HepG2 (cell line): ENCODE measurements around the gene SFXN5. TPM values are rescaled to one million over a fixed set of nuclear protein-coding genes. Genes with fewer than 3 reads are reported as not detected.

Experiments used
- CHD2 ChIP-seq: IDR thresholded peaks from 2 replicates; pipeline ENCODE4 v1.6.1; 2011; ENCODE audit warnings: low read depth, low read length, improper control_type of control experiment
- IRX3 ChIP-seq: sonication (generic); formaldehyde crosslinking; IDR thresholded peaks from 2 replicates; pipeline ENCODE4 v1.8.1; 2023; ENCODE audit warnings: mild to moderate bottlenecking, low read depth, missing genetic modification reagents, borderline replicate concordance
- ISL2 ChIP-seq: sonication (generic); formaldehyde crosslinking; IDR thresholded peaks from 2 replicates; pipeline ENCODE4 v1.5.0; 2020; ENCODE audit warnings: missing genetic modification reagents
- MAFG ChIP-seq: sonication (generic); formaldehyde crosslinking; IDR thresholded peaks from 2 replicates; pipeline ENCODE4 v1.5.1; 2020; ENCODE audit warnings: mild to moderate bottlenecking, missing genetic modification reagents
- NCOA1 ChIP-seq: sonication (generic); formaldehyde crosslinking; IDR thresholded peaks from 2 replicates; pipeline ENCODE4 v1.9.0; 2021; ENCODE audit warnings: missing genetic modification reagents
- NFIB ChIP-seq: sonication (generic); formaldehyde crosslinking; IDR thresholded peaks from 2 replicates; pipeline ENCODE4 v1.9.0; 2021; ENCODE audit warnings: missing genetic modification reagents, mild to moderate bottlenecking, borderline replicate concordance
- NR2F2 ChIP-seq: IDR thresholded peaks from 2 replicates; pipeline ENCODE4 v1.6.1; 2012; ENCODE audit warnings: low read depth, inconsistent platforms, borderline replicate concordance
- SMC3 ChIP-seq: IDR thresholded peaks from 2 replicates; pipeline ENCODE4 v1.6.1; 2011; ENCODE audit warnings: low read length, improper control_type of control experiment
- TBX3 ChIP-seq: fragments of 450-650 bp; IDR thresholded peaks from 2 replicates; pipeline ENCODE4 v1.6.1; 2017; ENCODE audit warnings: antibody characterized with exemption, mild to moderate bottlenecking, inconsistent platforms, borderline replicate concordance
- ZBTB7B ChIP-seq: sonication (generic); formaldehyde crosslinking; IDR thresholded peaks from 2 replicates; pipeline ENCODE4 v1.4.0; 2020; ENCODE audit warnings: missing genetic modification reagents
- ZNF570 ChIP-seq: sonication (generic); formaldehyde crosslinking; IDR thresholded peaks from 2 replicates; pipeline ENCODE4 v1.4.0; 2020; ENCODE audit warnings: mild to moderate bottlenecking, missing genetic modification reagents, borderline replicate concordance
- ZNF609 ChIP-seq: sonication (generic); formaldehyde crosslinking; IDR thresholded peaks from 2 replicates; pipeline ENCODE4 v1.4.0; 2020; ENCODE audit warnings: mild to moderate bottlenecking, missing genetic modification reagents, borderline replicate concordance
- ZNF614 ChIP-seq: IDR thresholded peaks from 2 replicates; pipeline ENCODE4 v1.6.1; 2018; ENCODE audit warnings: missing biosample characterization, missing genetic modification reagents, inconsistent platforms, borderline replicate concordance
- ZNF674 ChIP-seq: sonication (generic); formaldehyde crosslinking; IDR thresholded peaks from 2 replicates; pipeline ENCODE4 v1.5.0; 2020; ENCODE audit warnings: low read depth, mild to moderate bottlenecking, missing genetic modification reagents
- ZNF687 ChIP-seq: sonication (generic); formaldehyde crosslinking; IDR thresholded peaks from 2 replicates; pipeline ENCODE4 v1.5.1; 2020; ENCODE audit warnings: mild to moderate bottlenecking, missing genetic modification reagents, moderate library complexity
- ZNF766 ChIP-seq: sonication (generic); formaldehyde crosslinking; IDR thresholded peaks from 2 replicates; pipeline ENCODE4 v1.5.0; 2020; ENCODE audit warnings: missing genetic modification reagents, borderline replicate concordance
- ZSCAN21 ChIP-seq: sonication (generic); formaldehyde crosslinking; IDR thresholded peaks from 2 replicates; pipeline ENCODE4 v1.8.0; 2022; ENCODE audit warnings: mild to moderate bottlenecking, missing genetic modification reagents, moderate library complexity, borderline replicate concordance
- polyA plus RNA-seq, 8 experiments: library from polyadenylated mRNA; depleted of rRNA in 3 of 8; stranded (reverse) in 7 of 8; unstranded in 1 of 8; fragments of >200 nt; fragmentation: Illumina TruSeq in 4 of 8; extraction: Trizol in 4 of 8; gene quantifications; 2 replicates each; pipeline versions ENCODE4 v1.2.1 to v1.2.3, GENCODE V29; 2011 to 2016; ENCODE audit warnings: low read depth in 4 of 8, missing spikeins in 1 of 8, mixed read lengths in 1 of 8; ENCODE audit not compliant: insufficient read depth in 1 of 8
- total RNA-seq, 5 experiments: library from RNA; depleted of rRNA; stranded (reverse); fragments of >200 nt; fragmentation: Illumina TruSeq; extraction: Trizol; gene quantifications; 2 replicates each; pipeline ENCODE4 v1.2.3, GENCODE V29; 2016; ENCODE audit warnings: low read depth in 1 of 5

SFXN5 gene
- total and polyA plus RNA-seq, 2 of the 13 experiments (the other 11 are each of a cell fraction or from before 2014, with no cell fraction given) = 34.9 to 37.4 TPM

GRCh38 chr2:73000808-73001570, 70.5 kb downstream of the SFXN5 start (continued):
- peak; percentile 84 for TF ChIP-seq ISL2 (CRISPR knock-in tag)
- peak; percentile 38; the same call in 1 of the 2 replicates for TF ChIP-seq TBX3
- no peak for TF ChIP-seq ZNF570 (CRISPR knock-in tag)
- peak; percentile 90 for TF ChIP-seq ZNF609 (CRISPR knock-in tag)
- TF ChIP-seq ZSCAN21 (CRISPR knock-in tag) = no peak; the same call in 1 of the 2 replicates
- no peak for TF ChIP-seq ZNF674 (CRISPR knock-in tag)
- TF ChIP-seq ZNF766 (CRISPR knock-in tag) = 0 out of 2 replicates have a peak, but pooled peaks have one; percentile 64
- no peak for TF ChIP-seq NFIB (CRISPR knock-in tag)
- peak; percentile 51; the same call in 1 of the 2 replicates for TF ChIP-seq CHD2
- peak; percentile 93 for TF ChIP-seq ZBTB7B (CRISPR knock-in tag)
- peak; percentile 29 for TF ChIP-seq SMC3
- TF ChIP-seq MAFG (CRISPR knock-in tag) = peak; percentile 37; the same call in 1 of the 2 replicates
- peak; percentile 68; the same call in 1 of the 2 replicates for TF ChIP-seq IRX3 (CRISPR knock-in tag)
- TF ChIP-seq ZNF687 (CRISPR knock-in tag) = peak; percentile 99
- peak; percentile 86 for TF ChIP-seq ZNF614 (CRISPR knock-in tag)
- TF ChIP-seq NCOA1 (CRISPR knock-in tag) = 0 out of 2 replicates have a peak, but pooled peaks have one; percentile 28
- TF ChIP-seq NR2F2 = peak; percentile 97
